SU-DHL-6 (cell line): ENCODE measurements around the gene ZMIZ1.

ENCODE experiments used
- H2AFZ ChIP-seq: fragments of 200-600 bp; sonication (generic); 2 replicates; pipeline ENCODE4 v1.6.1; 2014; ENCODE audit warnings: low read depth, mild to moderate bottlenecking, moderate library complexity, mixed read lengths, antibody characterized with exemption, low read length; ENCODE audit not compliant: severe bottlenecking
- H3F3A ChIP-seq: fragments of 200-600 bp; shearing (Covaris generic); 2 replicates; pipeline ENCODE4 v1.6.0; 2016; ENCODE audit warnings: antibody characterized with exemption, mild to moderate bottlenecking; ENCODE audit not compliant: insufficient read depth
- H3K27ac ChIP-seq: fragments of 200-600 bp; sonication (generic); 2 replicates; pipeline ENCODE4 v1.5.1; 2016; ENCODE audit warnings: low read depth, mild to moderate bottlenecking, low read length, moderate library complexity, mixed read lengths
- H3K27me3 ChIP-seq: fragments of 200-600 bp; sonication (generic), shearing (Covaris generic); 2 replicates; pipeline ENCODE4 v1.6.0; 2014; ENCODE audit warnings: mild to moderate bottlenecking, low read length
- H3K36me3 ChIP-seq: fragments of 200-600 bp; sonication (generic); 2 replicates; pipeline ENCODE4 v1.6.1; 2014; ENCODE audit warnings: mild to moderate bottlenecking, low read length, mixed read lengths
- H3K4me2 ChIP-seq: fragments of 300-600, 200-600 bp; shearing (Covaris generic), sonication (generic); 2 replicates; pipeline ENCODE4 v1.6.0; 2014; ENCODE audit warnings: low read length, low read depth, mild to moderate bottlenecking; ENCODE audit not compliant: poor library complexity, severe bottlenecking
- H3K4me3 ChIP-seq: fragments of 200-600 bp; sonication (generic); 2 replicates; pipeline ENCODE4 v1.5.1; 2014; ENCODE audit warnings: antibody characterized with exemption, low read length, mild to moderate bottlenecking, mixed read lengths; ENCODE audit not compliant: insufficient read depth, poor library complexity, severe bottlenecking
- H3K79me2 ChIP-seq: fragments of 200-600 bp; sonication (generic); 2 replicates; pipeline ENCODE4 v1.6.1; 2014; ENCODE audit warnings: mild to moderate bottlenecking, low read length, moderate library complexity; ENCODE audit not compliant: insufficient read depth
- H3K9ac ChIP-seq: fragments of 200-600 bp; sonication (generic); 2 replicates; pipeline ENCODE4 v1.7.0; 2014; ENCODE audit warnings: mild to moderate bottlenecking, low read length
- H3K9me2 ChIP-seq: fragments of 200-600 bp; sonication (generic); replicated peaks from 2 replicates; pipeline ENCODE4 v1.6.1; 2014; ENCODE audit warnings: low read length; ENCODE audit not compliant: insufficient read depth
- H3K9me3 ChIP-seq: fragments of 200-600 bp; sonication (generic); 2 replicates; pipeline ENCODE4 v1.6.1; 2014; ENCODE audit warnings: low read length, mixed read lengths; ENCODE audit not compliant: insufficient read depth
- H4K20me1 ChIP-seq: fragments of 200-600 bp; sonication (generic); 2 replicates; pipeline ENCODE4 v1.6.1; 2014; ENCODE audit warnings: low read depth, mild to moderate bottlenecking, antibody characterized with exemption, low read length, moderate library complexity, mixed read lengths
- EZH2phosphoT487 ChIP-seq: fragments of 200-600 bp; sonication (generic), shearing (Covaris generic); conservative IDR thresholded peaks from 2 replicates; pipeline ENCODE4 v1.6.1; 2018; ENCODE audit warnings: mild to moderate bottlenecking, antibody characterized with exemption, low read length, moderate library complexity, mixed read lengths
- TF ChIP-seq, protein P1 (sequence below): fragments of 200-600 bp; sonication (generic); IDR thresholded peaks from one replicate; pipeline ENCODE4 v1.5.1; 2017; ENCODE audit warnings: antibody characterized with exemption, mild to moderate bottlenecking, low read length, moderate library complexity; ENCODE audit not compliant: insufficient read depth, poor library complexity, severe bottlenecking

The ZMIZ1 gene

GRCh38 chr10:79229830-79230327 lies 161.1 kb downstream of the ZMIZ1 start:
- Histone ChIP-seq H3K9ac (no peak overlapping the region), H3K27me3 (no peaks in the 10 kb centered on the region), H3K9me2 (no peaks in the 10 kb centered on the region), H4K20me1 (no peaks in the 10 kb centered on the region), H3K4me2 (no peak overlapping the region), H3K9me3 (no peaks in the 10 kb centered on the region), H3K27ac (no peak overlapping the region), H2AFZ (no peak overlapping the region), H3K79me2 (no peaks in the 10 kb centered on the region), H3K4me3 (no peak overlapping the region), H3K36me3 (no peaks in the 10 kb centered on the region), H3F3A (no peaks in the 10 kb centered on the region)
- TF ChIP-seq, protein P1, sequence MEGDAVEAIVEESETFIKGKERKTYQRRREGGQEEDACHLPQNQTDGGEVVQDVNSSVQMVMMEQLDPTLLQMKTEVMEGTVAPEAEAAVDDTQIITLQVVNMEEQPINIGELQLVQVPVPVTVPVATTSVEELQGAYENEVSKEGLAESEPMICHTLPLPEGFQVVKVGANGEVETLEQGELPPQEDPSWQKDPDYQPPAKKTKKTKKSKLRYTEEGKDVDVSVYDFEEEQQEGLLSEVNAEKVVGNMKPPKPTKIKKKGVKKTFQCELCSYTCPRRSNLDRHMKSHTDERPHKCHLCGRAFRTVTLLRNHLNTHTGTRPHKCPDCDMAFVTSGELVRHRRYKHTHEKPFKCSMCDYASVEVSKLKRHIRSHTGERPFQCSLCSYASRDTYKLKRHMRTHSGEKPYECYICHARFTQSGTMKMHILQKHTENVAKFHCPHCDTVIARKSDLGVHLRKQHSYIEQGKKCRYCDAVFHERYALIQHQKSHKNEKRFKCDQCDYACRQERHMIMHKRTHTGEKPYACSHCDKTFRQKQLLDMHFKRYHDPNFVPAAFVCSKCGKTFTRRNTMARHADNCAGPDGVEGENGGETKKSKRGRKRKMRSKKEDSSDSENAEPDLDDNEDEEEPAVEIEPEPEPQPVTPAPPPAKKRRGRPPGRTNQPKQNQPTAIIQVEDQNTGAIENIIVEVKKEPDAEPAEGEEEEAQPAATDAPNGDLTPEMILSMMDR: no peak
- no peak for TF ChIP-seq EZH2phosphoT487

DNA sequence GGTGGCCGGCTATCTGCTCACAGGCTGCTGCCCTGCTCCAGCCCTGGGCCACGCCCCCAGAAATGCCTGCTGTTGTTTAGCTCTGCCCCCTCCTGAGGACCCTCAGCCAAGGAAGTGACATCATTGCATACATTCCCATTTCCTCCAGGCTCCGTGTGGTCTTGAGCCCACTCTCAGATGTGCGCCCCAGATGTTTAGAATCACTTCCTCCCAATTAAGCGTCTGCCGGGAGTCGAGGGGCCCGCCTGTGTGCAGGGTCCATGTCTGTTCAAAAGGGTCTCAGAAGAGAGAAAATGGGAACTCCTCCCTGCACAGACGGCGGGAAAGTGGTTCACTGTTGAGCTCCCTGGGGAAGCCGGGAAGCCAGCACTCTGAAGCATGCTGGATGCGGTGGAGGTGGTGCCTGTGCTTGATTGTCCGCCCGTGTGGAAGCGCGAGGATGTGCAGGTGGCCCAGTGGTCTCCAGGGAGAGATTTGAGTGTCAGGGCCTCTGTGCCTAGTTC lies 161.6 kb downstream of the ZMIZ1 start:
- H3K9ac ChIP-seq: no peak overlapping the region
- no peak overlapping the region for H3K4me2 ChIP-seq

DNA sequence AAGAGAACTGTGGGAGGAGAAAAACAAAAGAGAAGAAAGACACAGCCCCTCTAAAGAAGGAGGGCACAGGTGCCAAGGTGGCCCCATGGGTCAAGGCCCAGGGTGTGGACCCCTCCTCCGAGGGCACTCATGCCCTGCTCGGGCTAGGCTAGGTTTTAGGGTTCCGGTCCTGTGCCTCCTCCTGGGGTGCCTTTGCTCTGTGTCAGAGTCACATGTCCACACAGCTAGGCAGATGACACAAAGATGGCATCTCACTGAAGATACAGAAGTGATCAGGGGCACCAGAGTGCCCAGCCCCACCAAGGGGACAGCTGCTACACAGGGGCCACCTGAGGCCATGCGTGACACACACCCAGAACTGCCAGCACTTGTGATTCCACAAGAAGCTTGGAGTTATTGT lies 162.1 kb downstream of the ZMIZ1 start:
- TF ChIP-seq EZH2phosphoT487: no peak
- TF ChIP-seq, protein P1: no peak
- H3K9me3 ChIP-seq: no peaks in the 10 kb centered on the region
- H3K27ac ChIP-seq: no peak overlapping the region
- no peaks in the 10 kb centered on the region for H3F3A ChIP-seq
- no peak overlapping the region for H3K9ac ChIP-seq
- H3K4me3 ChIP-seq: no peak overlapping the region
- no peaks in the 10 kb centered on the region for H4K20me1 ChIP-seq
- H3K36me3 ChIP-seq: no peaks in the 10 kb centered on the region
- H3K79me2 ChIP-seq: no peaks in the 10 kb centered on the region
- H3K4me2 ChIP-seq: no peak overlapping the region
- no peaks in the 10 kb centered on the region for H3K9me2 ChIP-seq
- no peak overlapping the region for H2AFZ ChIP-seq
- H3K27me3 ChIP-seq: no peaks in the 10 kb centered on the region

More for the DNA sequence above, 161.6 kb downstream of the ZMIZ1 start:
- TF ChIP-seq, protein P1: no peak
- no peak for TF ChIP-seq EZH2phosphoT487
- no peaks in the 10 kb centered on the region for H4K20me1 ChIP-seq
- H3K79me2 ChIP-seq: no peaks in the 10 kb centered on the region
- no peaks in the 10 kb centered on the region for H3K36me3 ChIP-seq
- H3K4me3 ChIP-seq: no peak overlapping the region
- H3K27me3 ChIP-seq: no peaks in the 10 kb centered on the region
- H3K27ac ChIP-seq: no peak overlapping the region
- no peak overlapping the region for H2AFZ ChIP-seq
- H3K9me3 ChIP-seq: no peaks in the 10 kb centered on the region
- no peaks in the 10 kb centered on the region for H3F3A ChIP-seq
- no peaks in the 10 kb centered on the region for H3K9me2 ChIP-seq
